KMS-11 (cell line): ENCODE measurements around the gene DST.
"Not testable (repeated sequence)": the region's sequence is repeated elsewhere in the genome, so short reads cannot be mapped to it uniquely, and the experiment has no call there.

ENCODE experiments used
- H2AFZ ChIP-seq: fragments of 200-600 bp; sonication (generic); 2 replicates; pipeline ENCODE4 v1.6.1; 2016; ENCODE audit warnings: antibody characterized with exemption, mixed run types, low read depth
- H3K27ac ChIP-seq: fragments of 200-600 bp; sonication (generic); 2 replicates; pipeline ENCODE4 v1.6.1; 2016; ENCODE audit warnings: mild to moderate bottlenecking, mixed run types
- H3K27me3 ChIP-seq: fragments of 200-600 bp; sonication (generic); 2 replicates; pipeline ENCODE4 v1.6.1; 2017; ENCODE audit warnings: mild to moderate bottlenecking, low read depth, mixed run types, moderate library complexity; ENCODE audit not compliant: insufficient read depth
- H3K36me3 ChIP-seq: fragments of 200-600 bp; sonication (generic); 2 replicates; pipeline ENCODE4 v1.6.1; 2017; ENCODE audit warnings: mild to moderate bottlenecking, mixed run types; ENCODE audit not compliant: insufficient read depth
- H3K4me1 ChIP-seq: fragments of 200-600 bp; sonication (generic); 2 replicates; pipeline ENCODE4 v1.6.1; 2016; ENCODE audit warnings: mild to moderate bottlenecking, low read depth, mixed run types; ENCODE audit not compliant: poor library complexity, severe bottlenecking
- H3K4me2 ChIP-seq: fragments of 200-600 bp; sonication (generic); 2 replicates; pipeline ENCODE4 v1.7.0; 2016; ENCODE audit warnings: mild to moderate bottlenecking, mixed run types
- H3K4me3 ChIP-seq: fragments of 200-600 bp; sonication (generic); IDR thresholded peaks from 2 replicates; pipeline ENCODE4 v1.6.1; 2017; ENCODE audit warnings: low read depth, low read length, mixed read lengths; ENCODE audit not compliant: insufficient read depth
- H3K79me2 ChIP-seq: fragments of 200-600 bp; sonication (generic); 2 replicates; pipeline ENCODE4 v1.6.1; 2016; ENCODE audit warnings: low read depth, mixed run types; ENCODE audit not compliant: insufficient read depth
- H3K9ac ChIP-seq: fragments of 200-600 bp; sonication (generic); 2 replicates; pipeline ENCODE4 v1.6.1; 2016; ENCODE audit warnings: mild to moderate bottlenecking, mixed run types
- H4K20me1 ChIP-seq: fragments of 200-600 bp; sonication (generic); 2 replicates; pipeline ENCODE4 v1.6.1; 2016; ENCODE audit warnings: mild to moderate bottlenecking, mixed run types; ENCODE audit not compliant: insufficient read depth
- TF ChIP-seq, protein P1 (sequence below): fragments of 200-600 bp; sonication (generic); conservative IDR thresholded peaks from 2 replicates; pipeline ENCODE4 v1.6.1; 2017; ENCODE audit warnings: low read depth, mild to moderate bottlenecking, antibody characterized with exemption, low read length, moderate library complexity, mixed read lengths

The DST gene

DNA sequence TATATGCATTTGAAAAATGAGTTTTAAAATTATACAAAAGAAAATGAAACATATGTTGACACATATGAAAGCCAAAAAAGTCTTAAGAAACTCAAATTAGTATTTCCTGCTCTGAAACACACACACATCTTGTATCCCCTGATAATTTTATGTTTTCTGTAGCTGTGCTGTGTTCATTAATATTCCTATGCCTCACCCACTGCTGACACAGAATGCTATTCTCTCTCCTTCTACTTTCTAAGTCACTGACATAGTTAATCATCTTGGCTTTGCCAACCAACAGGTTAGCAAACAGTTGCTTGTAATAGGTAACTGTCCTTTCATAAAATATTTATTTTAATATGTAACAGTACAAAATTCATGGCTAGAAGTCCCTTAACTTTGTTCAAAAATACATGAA is 140.7 kb downstream of the DST start:
- Histone ChIP-seq H3K27ac (no peak overlapping the region), H4K20me1 (no peaks in the 10 kb centered on the region), H3K79me2 (no peaks in the 10 kb centered on the region), H3K9ac (no peak overlapping the region), H2AFZ (no peak overlapping the region), H3K36me3 (no peaks in the 10 kb centered on the region; the same call in none of the 2 replicates), H3K4me1 (no peaks in the 10 kb centered on the region), H3K4me3 (no peak overlapping the region), H3K4me2 (no peak overlapping the region), H3K27me3 (no peaks in the 10 kb centered on the region)
- TF ChIP-seq, protein P1, sequence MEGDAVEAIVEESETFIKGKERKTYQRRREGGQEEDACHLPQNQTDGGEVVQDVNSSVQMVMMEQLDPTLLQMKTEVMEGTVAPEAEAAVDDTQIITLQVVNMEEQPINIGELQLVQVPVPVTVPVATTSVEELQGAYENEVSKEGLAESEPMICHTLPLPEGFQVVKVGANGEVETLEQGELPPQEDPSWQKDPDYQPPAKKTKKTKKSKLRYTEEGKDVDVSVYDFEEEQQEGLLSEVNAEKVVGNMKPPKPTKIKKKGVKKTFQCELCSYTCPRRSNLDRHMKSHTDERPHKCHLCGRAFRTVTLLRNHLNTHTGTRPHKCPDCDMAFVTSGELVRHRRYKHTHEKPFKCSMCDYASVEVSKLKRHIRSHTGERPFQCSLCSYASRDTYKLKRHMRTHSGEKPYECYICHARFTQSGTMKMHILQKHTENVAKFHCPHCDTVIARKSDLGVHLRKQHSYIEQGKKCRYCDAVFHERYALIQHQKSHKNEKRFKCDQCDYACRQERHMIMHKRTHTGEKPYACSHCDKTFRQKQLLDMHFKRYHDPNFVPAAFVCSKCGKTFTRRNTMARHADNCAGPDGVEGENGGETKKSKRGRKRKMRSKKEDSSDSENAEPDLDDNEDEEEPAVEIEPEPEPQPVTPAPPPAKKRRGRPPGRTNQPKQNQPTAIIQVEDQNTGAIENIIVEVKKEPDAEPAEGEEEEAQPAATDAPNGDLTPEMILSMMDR: no peak

DNA sequence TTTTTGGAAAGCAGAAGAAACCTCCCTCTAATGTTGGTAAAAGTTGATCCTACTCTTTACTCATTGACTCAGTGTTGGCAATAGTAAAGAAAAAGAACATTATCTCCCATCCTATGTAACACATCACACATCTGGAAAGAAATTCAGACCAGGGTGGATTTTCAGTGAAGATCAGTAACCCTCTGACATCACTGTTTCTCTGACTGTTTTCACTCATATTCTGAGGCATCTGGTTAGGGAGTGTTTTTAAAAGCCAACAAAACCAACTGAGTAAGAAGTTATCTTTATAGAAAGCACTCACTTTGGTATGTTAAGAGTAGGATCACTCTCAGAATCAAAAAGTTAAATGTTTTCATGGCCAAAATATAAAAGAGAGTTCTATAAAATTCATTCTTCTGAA is 143.6 kb downstream of the DST start:
- TF ChIP-seq, protein P1: no peak
- Histone ChIP-seq H3K27me3 (no peaks in the 10 kb centered on the region), H2AFZ (no peak overlapping the region), H3K79me2 (no peaks in the 10 kb centered on the region), H3K9ac (no peak overlapping the region), H3K27ac (no peak overlapping the region), H3K4me2 (no peak overlapping the region), H4K20me1 (no peaks in the 10 kb centered on the region), H3K4me1 (no peaks in the 10 kb centered on the region), H3K4me3 (no peak overlapping the region), H3K36me3 (no peaks in the 10 kb centered on the region; the same call in none of the 2 replicates)

DNA sequence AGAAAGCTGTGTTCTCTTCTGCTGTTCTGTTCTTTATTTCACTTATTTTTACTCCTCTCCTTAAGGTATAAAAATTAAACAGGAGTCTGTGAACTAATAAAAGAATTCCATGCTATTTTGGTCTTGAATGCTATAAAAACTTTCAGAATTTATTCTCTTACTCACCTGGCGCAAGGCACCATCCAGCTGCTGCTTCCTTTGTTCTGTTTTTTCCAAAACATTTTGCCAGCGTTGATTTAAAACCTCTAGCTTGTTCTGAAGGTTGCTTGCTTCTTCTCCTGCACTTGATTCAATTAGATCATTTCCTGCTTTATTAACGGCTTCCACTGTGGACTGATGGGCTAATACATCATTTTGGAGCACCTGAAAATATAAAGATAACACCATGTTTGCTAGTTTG is 145.0 kb downstream of the DST start:
- H3K4me1 ChIP-seq: peaks cover 13% of the 10 kb centered on the region
- no peak overlapping the region for H3K4me2 ChIP-seq
- no peak overlapping the region for H3K9ac ChIP-seq
- no peaks in the 10 kb centered on the region for H3K79me2 ChIP-seq
- no peaks in the 10 kb centered on the region; the same call in 1 of the 2 replicates for H3K36me3 ChIP-seq
- no peak overlapping the region for H3K4me3 ChIP-seq
- no peak overlapping the region for H3K27ac ChIP-seq
- no peaks in the 10 kb centered on the region for H3K27me3 ChIP-seq
- TF ChIP-seq, protein P1: no peak
- no peaks in the 10 kb centered on the region for H4K20me1 ChIP-seq
- H2AFZ ChIP-seq: no peak overlapping the region

DNA sequence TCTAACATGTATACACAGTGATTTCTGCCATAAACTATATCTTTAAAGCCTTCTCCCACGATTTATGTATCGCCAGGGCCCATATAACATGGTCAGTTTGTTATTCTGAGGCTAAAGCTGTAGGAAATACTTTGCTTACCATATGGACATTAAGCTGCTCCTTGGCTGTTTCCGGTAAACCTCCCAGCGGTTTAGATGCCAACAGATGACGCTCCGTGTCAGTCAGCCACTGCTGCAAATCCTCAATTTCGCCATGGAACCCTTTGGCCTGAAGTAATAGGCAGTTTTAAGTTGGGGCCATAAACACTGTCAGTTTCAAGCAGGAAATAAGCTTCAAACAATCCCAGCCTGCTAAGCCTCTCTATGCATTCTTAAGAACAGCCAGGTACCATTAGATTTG is 145.4 kb downstream of the DST start:
- Histone ChIP-seq H3K4me2 (no peak overlapping the region), H3K4me3 (no peak overlapping the region), H3K36me3 (no peaks in the 10 kb centered on the region; the same call in 1 of the 2 replicates), H3K27ac (no peak overlapping the region), H2AFZ (no peak overlapping the region), H3K79me2 (no peaks in the 10 kb centered on the region), H4K20me1 (no peaks in the 10 kb centered on the region), H3K27me3 (no peaks in the 10 kb centered on the region), H3K9ac (no peak overlapping the region), H3K4me1 (peaks cover 17% of the 10 kb centered on the region)
- TF ChIP-seq, protein P1: no peak

DNA sequence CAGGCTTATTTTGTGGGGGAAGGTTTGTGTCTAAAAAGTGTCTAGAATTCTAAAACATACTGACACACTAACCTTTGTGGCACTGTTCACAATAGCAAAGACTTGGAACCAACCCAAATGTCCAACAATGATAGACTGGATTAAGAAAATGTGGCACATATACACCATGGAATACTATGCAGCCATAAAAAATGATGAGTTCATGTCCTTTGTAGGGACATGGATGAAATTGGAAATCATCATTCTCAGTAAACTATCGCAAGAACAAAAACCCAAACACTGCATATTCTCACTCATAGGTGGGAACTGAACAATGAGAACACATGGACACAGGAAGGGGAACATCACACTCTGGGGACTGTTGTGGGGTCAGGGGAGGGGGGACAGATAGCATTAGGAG is 146.0 kb downstream of the DST start:
- not testable (repeated sequence) for H3K36me3 ChIP-seq, H2AFZ ChIP-seq, H3K27ac ChIP-seq

More for the DNA sequence above, 146.0 kb downstream of the DST start:
- H3K9ac ChIP-seq, H3K27me3 ChIP-seq, H3K4me3 ChIP-seq, H3K79me2 ChIP-seq, H4K20me1 ChIP-seq, H3K4me2 ChIP-seq: not testable (repeated sequence)
- H3K4me1 ChIP-seq: peaks cover 23% of the 10 kb centered on the region
